ENCODE data around the gene SLC7A8. TPM values are rescaled to one million over a fixed set of nuclear protein-coding genes. Genes with fewer than 3 reads are reported as not detected.
"Not testable (repeated sequence)": the region's sequence is repeated elsewhere in the genome, so short reads cannot be mapped to it uniquely, and the experiment has no call there.

Gene SLC7A8
- total and polyA plus RNA-seq, 11 donors: 7.3 to 34.1 (median 14.2) TPM

DNA sequence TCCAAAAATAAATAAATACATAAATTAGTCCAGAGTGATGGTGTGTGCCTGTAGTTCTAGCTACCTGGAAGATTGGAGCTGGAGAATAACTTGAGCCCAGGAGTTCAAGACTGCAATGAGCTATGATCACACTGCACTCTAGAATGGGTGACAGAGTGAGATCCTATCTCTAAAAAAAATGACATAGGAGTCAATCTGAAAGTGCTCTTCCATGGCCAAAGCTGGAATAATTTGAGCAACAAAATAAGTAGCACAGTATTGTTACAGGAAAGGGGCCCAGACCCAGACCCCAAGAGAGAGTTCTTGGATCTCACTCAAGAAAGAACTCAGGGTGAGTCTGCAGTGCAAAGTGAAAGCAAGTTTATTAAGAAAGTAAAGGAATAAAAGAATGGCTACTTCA is 24.9 kb upstream of the SLC7A8 start:
- H3K27ac ChIP-seq: no peak overlapping the region
- H3K9me3 ChIP-seq: no peaks in the 10 kb centered on the region
- H3K4me1 ChIP-seq: no peaks in the 10 kb centered on the region
- intact Hi-C loops (cut with DNase I): no loop called here
- H3K4me3 ChIP-seq: no peak overlapping the region
- DNase-seq (no peak), ATAC-seq (no peak)
- peaks cover 0 to 6% (median 0%) of the 10 kb centered on the region in 9 donors for H3K27me3 ChIP-seq
- no peaks in the 10 kb centered on the region for H3K36me3 ChIP-seq
- no peak for TF ChIP-seq POLR2A (IDR thresholded peaks at IDR 0.05)

DNA sequence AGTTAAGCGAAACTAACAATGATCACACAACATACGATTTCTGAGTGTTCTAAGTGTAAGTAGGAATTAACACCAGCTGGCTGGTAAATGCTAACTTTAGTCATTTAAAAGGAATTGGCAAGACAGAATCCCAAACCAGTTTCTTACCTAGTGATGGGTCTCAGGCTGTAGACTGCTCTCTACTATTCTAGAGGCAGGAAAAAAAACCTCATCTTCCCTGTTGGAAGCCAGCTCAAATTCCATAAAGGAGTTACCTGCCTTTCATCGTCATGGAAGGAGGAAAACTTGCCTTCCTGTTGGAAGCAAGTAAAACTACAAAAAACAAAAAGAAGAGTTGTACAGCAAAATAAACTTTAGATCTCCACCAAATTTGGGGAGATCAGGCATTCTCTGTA is 23.7 kb upstream of the SLC7A8 start:
- no peaks in the 10 kb centered on the region for H3K36me3 ChIP-seq
- 59 to 62% (median 61%) methylated on average over 3 of the region's 3 CpGs for WGBS, 4 donors
- intact Hi-C loops (cut with DNase I): no loop called here
- DNase-seq (no peak), ATAC-seq (no peak)
- peaks cover 0 to 6% (median 0%) of the 10 kb centered on the region in 9 donors for H3K27me3 ChIP-seq
- H3K4me1 ChIP-seq: no peaks in the 10 kb centered on the region
- H3K4me3 ChIP-seq: no peak overlapping the region
- TF ChIP-seq, protein P1, sequence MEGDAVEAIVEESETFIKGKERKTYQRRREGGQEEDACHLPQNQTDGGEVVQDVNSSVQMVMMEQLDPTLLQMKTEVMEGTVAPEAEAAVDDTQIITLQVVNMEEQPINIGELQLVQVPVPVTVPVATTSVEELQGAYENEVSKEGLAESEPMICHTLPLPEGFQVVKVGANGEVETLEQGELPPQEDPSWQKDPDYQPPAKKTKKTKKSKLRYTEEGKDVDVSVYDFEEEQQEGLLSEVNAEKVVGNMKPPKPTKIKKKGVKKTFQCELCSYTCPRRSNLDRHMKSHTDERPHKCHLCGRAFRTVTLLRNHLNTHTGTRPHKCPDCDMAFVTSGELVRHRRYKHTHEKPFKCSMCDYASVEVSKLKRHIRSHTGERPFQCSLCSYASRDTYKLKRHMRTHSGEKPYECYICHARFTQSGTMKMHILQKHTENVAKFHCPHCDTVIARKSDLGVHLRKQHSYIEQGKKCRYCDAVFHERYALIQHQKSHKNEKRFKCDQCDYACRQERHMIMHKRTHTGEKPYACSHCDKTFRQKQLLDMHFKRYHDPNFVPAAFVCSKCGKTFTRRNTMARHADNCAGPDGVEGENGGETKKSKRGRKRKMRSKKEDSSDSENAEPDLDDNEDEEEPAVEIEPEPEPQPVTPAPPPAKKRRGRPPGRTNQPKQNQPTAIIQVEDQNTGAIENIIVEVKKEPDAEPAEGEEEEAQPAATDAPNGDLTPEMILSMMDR (IDR thresholded peaks at IDR 0.05): no peak
- TF ChIP-seq POLR2A (IDR thresholded peaks at IDR 0.05): no peak
- H3K9me3 ChIP-seq: no peaks in the 10 kb centered on the region
- no peak overlapping the region for H3K27ac ChIP-seq

DNA sequence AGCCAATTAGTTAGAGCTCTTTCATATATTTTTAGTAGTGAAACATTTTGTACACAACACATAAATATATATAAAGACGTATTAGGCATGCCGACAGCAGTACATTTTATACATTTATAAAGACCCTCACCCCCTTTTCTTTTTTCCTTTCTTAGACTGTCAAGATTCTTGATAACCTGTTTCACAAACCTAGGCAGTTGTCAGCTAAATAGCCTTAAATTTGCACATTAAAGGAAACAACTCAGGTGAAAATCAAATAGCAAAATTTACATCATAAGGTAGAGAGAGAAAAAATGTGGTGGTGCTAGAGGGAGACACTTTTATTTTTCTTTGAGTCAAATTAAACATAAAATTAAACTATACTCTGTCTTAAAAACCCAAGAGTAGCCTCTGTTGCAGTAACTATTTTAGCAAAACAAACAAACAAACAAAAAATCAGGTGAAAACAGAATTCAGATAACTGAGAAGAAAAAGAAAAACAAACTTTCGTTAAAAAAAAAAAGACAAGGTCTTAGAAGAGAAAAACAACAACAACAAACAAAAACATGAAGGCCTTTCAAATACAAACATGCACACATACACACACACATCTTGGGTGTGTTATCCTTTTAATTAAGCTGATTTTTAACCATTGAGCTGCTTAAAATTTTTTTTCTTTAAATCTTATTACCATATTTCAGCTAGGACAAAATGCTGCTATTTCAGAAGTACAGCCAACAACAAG is 23.1 kb upstream of the SLC7A8 start:
- 68 to 78% (median 73%) methylated on average over 3 of the region's 3 CpGs for WGBS, 4 donors
- intact Hi-C loops (cut with DNase I): no loop called here
- DNase-seq: no peak
- no peak for ATAC-seq
- Histone ChIP-seq H3K4me1 (no peaks in the 10 kb centered on the region), H3K36me3 (no peaks in the 10 kb centered on the region), H3K4me3 (no peak overlapping the region), H3K9me3 (no peaks in the 10 kb centered on the region), H3K27me3 (peaks cover 0 to 6% (median 0%) of the 10 kb centered on the region in 9 donors), H3K27ac (no peak overlapping the region)
- TF ChIP-seq, protein P1 (IDR thresholded peaks at IDR 0.05): no peak
- no peak for TF ChIP-seq POLR2A (IDR thresholded peaks at IDR 0.05)

DNA sequence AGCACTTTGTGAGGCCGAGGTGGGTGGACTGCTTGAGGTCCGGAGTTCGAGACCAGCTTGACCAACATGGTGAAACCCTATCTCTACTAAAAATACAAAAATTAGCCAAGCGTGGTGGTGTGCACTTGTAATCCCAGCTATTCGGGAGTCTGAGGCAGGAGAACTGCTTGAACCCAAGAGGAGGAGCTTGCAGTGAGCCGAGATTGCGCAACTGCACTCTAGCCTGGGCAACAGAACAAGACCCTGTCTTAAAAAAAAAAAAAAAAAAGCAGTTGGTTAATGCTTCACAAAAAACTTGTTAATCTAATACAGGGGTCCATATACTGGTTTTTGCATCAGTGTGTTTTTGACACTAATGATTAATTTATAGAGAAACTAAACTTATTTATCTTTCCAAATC is 18.5 kb upstream of the SLC7A8 start:
- Histone ChIP-seq H3K27ac (no peak overlapping the region), H3K27me3 (peaks cover 0 to under 1% (median 0%) of the 10 kb centered on the region in 9 donors), H3K4me3 (no peak overlapping the region), H3K4me1 (no peaks in the 10 kb centered on the region), H3K36me3 (no peaks in the 10 kb centered on the region), H3K9me3 (no peaks in the 10 kb centered on the region)
- ATAC-seq (no peak), DNase-seq (no peak)
- TF ChIP-seq, protein P1 (IDR thresholded peaks at IDR 0.05): no peak
- TF ChIP-seq POLR2A (IDR thresholded peaks at IDR 0.05): no peak
- 94 to 95% (median 95%) methylated on average over 7 of the region's 7 CpGs for WGBS, 4 donors
- intact Hi-C loops (cut with DNase I): no loop called here

DNA sequence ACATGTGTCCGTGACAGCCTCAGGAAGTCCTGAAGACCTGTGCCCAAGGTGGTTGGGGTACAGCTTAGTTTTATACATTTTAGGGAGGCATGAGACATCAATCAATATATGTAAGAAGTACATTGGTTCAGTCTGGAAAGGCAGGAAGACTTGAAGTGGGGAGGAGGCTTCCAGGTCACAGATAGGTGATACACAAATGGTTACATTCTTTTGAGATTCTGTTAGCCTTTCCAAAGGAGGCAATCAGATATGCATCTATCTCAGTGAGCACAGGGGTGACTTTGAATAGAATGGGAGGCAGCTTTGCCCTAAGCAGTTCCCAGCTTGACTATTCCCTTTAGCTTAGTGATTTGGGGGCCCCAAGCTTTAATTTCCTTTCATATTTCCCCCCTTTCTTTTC is 15.7 kb upstream of the SLC7A8 start:
- H3K4me3 ChIP-seq; H3K36me3 ChIP-seq; ATAC-seq; H3K4me1 ChIP-seq; H3K27ac ChIP-seq; H3K9me3 ChIP-seq; intact Hi-C loops (cut with DNase I); DNase-seq; H3K27me3 ChIP-seq: not testable (repeated sequence)
- 60 to 87% (median 83%) methylated on average over 1 of the region's 1 CpG for WGBS, 4 donors

DNA sequence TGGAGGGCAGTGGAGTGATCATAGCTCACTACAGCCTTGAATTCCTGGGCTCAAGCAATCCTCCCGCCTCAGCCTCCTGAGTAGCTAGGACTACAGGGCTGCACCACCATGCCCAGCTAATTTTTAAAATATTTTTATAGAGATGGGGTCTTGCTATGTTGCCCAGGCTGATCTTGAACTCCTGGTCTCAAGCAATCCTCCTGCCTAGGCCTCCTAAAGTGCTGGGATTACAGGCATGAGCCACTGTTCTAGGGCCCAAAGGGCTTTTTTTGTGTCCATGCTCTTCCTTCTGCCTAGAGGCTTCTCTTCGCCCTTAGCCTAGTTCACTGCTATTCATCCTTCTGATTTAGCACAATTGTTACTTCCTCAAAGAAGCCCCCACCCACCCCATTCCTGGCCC is 13.0 kb upstream of the SLC7A8 start:
- H3K4me1 ChIP-seq; H3K27ac ChIP-seq; H3K9me3 ChIP-seq; intact Hi-C loops (cut with DNase I); H3K36me3 ChIP-seq; ATAC-seq; H3K4me3 ChIP-seq; H3K27me3 ChIP-seq; DNase-seq: not testable (repeated sequence)
- 85 to 98% (median 91%) methylated on average over 2 of the region's 2 CpGs for WGBS, 4 donors

All from heart left ventricle (tissue), 16 donors.